ENCODE results near the gene INSRR. TPM values are rescaled to one million over a fixed set of nuclear protein-coding genes. Genes with fewer than 3 reads are reported as not detected.
A peak's percentile ranks its signal among the peaks of the same experiment; 100 is the strongest.

Gene INSRR
- total RNA-seq, 1 donor from 2014 or later, result not detected

DNA sequence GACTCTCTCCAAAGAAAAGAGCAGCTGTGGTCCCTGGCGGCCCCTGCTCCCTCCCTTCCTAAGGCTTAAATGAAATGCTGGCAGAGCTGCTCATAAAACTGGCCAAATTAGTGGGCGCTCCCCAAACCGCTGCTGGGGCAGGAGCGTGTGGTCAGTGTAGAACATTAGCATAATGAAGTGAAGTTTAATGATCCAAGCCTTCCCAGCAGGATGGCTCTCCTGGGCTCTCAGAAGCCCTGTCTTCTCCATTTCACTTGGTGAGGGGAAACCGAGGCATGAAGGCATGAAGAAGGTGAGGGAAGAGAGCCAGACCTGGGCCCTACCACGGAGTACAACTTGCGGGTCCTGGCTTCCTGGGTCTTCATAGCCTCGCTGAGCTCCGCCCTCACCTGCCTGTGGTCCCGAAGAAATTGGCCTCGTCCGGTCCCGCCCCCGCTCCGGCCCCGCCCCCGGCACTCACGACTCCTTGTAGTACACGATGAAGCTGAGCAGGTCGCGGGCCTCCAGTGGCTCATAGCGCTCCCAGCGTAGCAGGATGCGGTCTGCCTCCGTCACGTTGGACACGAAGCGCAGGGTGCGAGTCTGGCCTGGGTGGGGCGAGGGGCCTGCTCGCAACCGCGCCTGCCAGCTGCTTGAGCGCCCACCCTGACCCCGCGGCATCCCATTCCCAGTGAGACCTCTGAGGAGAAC is 10.3 kb downstream of the INSRR start:
- peaks cover 12% of the 10 kb centered on the region for H3K4me1 ChIP-seq
- peak; percentile 54 to 61 for ATAC-seq
- intact Hi-C loops (cut with DNase I), result no loop called here
- H3K27me3 ChIP-seq (ENCODE audit: low read depth), result peaks cover 70% of the 10 kb centered on the region
- TF ChIP-seq, protein P1, sequence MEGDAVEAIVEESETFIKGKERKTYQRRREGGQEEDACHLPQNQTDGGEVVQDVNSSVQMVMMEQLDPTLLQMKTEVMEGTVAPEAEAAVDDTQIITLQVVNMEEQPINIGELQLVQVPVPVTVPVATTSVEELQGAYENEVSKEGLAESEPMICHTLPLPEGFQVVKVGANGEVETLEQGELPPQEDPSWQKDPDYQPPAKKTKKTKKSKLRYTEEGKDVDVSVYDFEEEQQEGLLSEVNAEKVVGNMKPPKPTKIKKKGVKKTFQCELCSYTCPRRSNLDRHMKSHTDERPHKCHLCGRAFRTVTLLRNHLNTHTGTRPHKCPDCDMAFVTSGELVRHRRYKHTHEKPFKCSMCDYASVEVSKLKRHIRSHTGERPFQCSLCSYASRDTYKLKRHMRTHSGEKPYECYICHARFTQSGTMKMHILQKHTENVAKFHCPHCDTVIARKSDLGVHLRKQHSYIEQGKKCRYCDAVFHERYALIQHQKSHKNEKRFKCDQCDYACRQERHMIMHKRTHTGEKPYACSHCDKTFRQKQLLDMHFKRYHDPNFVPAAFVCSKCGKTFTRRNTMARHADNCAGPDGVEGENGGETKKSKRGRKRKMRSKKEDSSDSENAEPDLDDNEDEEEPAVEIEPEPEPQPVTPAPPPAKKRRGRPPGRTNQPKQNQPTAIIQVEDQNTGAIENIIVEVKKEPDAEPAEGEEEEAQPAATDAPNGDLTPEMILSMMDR (IDR thresholded peaks at IDR 0.05), result no peak
- H3K36me3 ChIP-seq, result no peaks in the 10 kb centered on the region
- peak; percentile 71 for DNase-seq
- no peak overlapping the region for H3K4me3 ChIP-seq
- H3K9me3 ChIP-seq, result no peaks in the 10 kb centered on the region
- H3K27ac ChIP-seq, result no peak overlapping the region

DNA sequence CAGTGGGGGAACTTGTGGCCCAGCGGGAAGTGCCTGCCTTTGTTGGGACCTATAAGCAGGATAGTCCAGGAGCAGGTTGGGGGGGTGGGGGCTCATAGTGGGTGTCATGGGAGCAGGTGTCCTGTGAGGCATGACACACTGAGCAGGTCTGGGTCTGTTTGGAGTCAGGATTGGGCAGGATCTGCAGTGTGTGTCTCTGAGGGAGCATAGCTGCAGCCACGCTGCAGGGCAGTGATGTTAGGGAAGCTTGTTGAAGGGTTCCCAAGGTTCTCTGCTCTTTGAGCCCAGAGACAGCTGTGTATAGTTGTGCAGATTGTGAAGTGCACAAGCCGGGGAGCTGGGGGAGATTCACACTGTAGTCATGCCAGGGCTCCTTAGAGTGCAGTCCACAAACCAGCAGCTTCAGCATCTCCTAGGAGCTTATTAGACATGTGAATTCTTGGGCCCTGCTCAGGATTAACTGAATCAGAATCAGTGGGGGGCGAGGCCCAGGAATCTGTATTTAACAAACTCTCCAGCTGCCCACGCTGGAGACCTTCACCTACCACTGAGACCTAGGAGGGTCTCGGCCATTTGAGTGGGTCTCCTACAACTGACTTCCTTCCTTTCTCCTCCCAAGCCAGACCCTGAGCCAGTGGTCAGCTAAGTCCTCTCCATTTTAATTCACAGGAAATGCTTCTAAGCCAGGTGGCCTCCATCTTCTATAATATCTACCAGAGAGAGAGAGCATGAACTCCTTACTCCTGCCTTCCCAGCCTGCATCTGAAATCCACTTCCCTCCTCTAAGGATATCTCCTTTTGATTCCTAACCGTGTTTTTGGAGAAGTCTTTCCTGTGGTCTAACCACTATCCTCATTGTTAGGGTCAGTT is 11.1 kb downstream of the INSRR start:
- TF ChIP-seq, protein P1 (IDR thresholded peaks at IDR 0.05), result no peak
- ATAC-seq (no peak), DNase-seq (no peak)
- intact Hi-C loops (cut with DNase I), result no loop called here
- Histone ChIP-seq H3K4me1 (peaks cover 12% of the 10 kb centered on the region), H3K36me3 (no peaks in the 10 kb centered on the region), H3K4me3 (no peak overlapping the region), H3K27ac (no peak overlapping the region), H3K27me3 (ENCODE audit: low read depth) (peaks cover 75% of the 10 kb centered on the region), H3K9me3 (no peaks in the 10 kb centered on the region)

DNA sequence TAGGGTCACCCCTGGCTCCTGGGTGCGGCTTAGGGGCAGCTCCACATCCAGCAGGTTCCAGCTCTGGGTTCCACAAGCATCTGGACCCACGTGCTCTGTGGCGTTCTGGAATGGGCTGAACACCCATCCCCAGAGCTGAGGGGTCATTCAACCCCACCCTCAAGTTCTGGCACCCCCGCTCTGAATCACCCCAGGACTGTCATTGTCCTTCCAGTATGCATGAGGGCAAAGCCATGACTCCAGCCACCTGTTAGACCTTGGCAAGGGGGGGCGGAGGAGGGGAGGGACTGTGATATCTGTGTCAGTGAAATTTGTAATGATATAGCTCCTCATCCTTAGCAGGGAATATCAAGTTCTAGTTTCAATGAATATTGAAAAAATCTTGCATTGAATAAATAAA is 12.3 kb downstream of the INSRR start:
- no peak overlapping the region for H3K27ac ChIP-seq
- peaks cover 12% of the 10 kb centered on the region for H3K4me1 ChIP-seq
- intact Hi-C loops (cut with DNase I), result no loop called here
- H3K9me3 ChIP-seq, result no peaks in the 10 kb centered on the region
- H3K4me3 ChIP-seq, result no peak overlapping the region
- DNase-seq, result no peak
- TF ChIP-seq, protein P1 (IDR thresholded peaks at IDR 0.05), result no peak
- H3K27me3 ChIP-seq (ENCODE audit: low read depth), result peaks cover 79% of the 10 kb centered on the region
- no peaks in the 10 kb centered on the region for H3K36me3 ChIP-seq
- no peak for ATAC-seq

DNA sequence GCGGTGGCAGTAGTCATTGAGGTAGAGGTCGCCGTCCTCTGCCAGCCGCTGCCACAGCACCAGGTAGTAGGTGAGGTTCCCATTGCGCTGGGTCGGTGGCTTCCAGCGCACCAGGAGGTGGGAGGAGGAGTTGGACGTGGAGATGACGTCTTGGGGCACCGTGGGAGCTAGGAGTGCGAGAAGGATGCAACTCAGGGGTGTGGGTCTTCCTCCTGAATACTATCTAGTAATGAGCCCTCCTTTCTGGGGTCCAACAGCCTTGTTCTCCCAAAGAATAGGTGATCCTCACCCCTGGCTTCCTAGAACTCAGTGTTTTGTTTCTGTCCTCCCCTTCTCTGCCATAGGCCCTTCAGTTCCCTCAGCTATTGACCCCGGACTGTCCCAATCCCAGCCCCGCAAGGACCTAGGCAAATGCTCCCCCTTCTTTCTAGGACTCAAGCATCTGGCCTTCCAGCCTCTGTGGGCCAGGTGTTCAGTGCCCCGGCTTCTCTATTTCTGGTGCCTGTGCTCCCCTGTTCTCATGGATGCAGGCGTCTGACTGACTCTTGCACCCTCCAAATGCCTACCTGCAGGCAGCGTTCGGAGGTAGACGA is 12.9 kb downstream of the INSRR start:
- Histone ChIP-seq H3K27ac (no peak overlapping the region), H3K27me3 (ENCODE audit: low read depth) (peaks cover 82% of the 10 kb centered on the region), H3K9me3 (no peaks in the 10 kb centered on the region), H3K36me3 (no peaks in the 10 kb centered on the region), H3K4me3 (no peak overlapping the region), H3K4me1 (peaks cover 12% of the 10 kb centered on the region)
- DNase-seq (no peak), ATAC-seq (no peak)
- TF ChIP-seq, protein P1 (IDR thresholded peaks at IDR 0.05), result no peak
- intact Hi-C loops (cut with DNase I), result no loop called here

DNA sequence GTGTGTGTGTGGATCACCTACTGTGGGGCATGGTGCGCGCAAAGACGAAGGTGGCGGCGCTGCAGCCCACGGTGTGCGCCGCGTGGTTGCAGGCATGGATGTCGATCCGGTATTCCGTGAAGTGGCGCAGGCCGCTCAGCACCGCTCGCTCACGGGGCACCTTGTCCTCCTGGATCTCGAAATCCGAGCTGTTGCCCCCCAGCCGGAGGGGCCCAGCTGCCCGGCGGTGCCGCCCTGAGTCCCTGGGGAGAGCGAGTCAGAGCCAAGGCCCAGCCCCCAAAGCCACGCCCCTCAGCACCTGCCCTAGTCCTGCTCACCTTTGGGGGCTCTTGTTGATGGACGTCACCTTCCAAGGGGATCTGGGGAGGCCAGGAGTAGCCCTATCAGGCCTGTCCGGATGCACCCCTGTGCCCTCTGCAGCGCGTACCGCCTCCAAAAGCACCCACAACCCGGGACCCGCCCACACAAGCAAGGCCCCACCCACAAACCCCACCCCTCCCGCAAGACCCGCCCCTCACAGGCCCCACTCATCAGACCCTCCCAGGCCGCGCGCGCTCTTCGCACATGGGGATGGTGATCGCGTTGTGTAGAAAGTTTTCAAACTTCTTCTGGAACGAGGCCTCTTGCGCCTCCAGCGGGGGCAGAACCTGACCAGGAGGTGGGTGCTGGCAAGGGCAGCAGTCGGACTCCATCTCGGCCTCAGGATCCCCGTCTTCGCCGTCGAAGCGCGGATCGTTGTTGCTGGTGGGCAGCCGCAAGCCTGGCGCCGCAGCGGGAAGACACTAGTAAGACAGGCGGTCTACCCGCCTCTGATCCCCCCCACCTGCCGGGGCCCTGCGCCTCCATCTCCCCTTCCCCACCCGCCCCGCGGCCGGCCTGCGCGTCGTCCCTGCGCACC is 13.6 kb downstream of the INSRR start:
- TF ChIP-seq, protein P1 (IDR thresholded peaks at IDR 0.05), result no peak
- Histone ChIP-seq H3K4me1 (peaks cover 12% of the 10 kb centered on the region), H3K27me3 (ENCODE audit: low read depth) (peaks cover 88% of the 10 kb centered on the region), H3K4me3 (no peak overlapping the region), H3K36me3 (no peaks in the 10 kb centered on the region), H3K9me3 (no peaks in the 10 kb centered on the region), H3K27ac (no peak overlapping the region)
- ATAC-seq, result no peak
- intact Hi-C loops (cut with DNase I), result no loop called here
- no peak for DNase-seq
